Neutrophil (primary cell): ENCODE measurements around the gene RRBP1.
A peak's percentile ranks its signal among the peaks of the same experiment; 100 is the strongest.

Experiments
- H3K27ac ChIP-seq: fragments of 200-600 bp; sonication (generic); 2 replicates; pipeline ENCODE4 v1.5.1; 2016; ENCODE audit warnings: mild to moderate bottlenecking, moderate library complexity
- H3K27me3 ChIP-seq: fragments of 200-600 bp; sonication (generic); 2 replicates; pipeline ENCODE4 v1.6.0; 2016; ENCODE audit warnings: mild to moderate bottlenecking
- H3K36me3 ChIP-seq: fragments of 200-600 bp; sonication (generic); 2 replicates; pipeline ENCODE4 v1.5.1; 2017
- H3K4me1 ChIP-seq, 2 experiments: fragments of 200-600 bp in 1 of 2; sonication (generic) in 1 of 2; 1 replicate in 1 of 2; 2 replicates in 1 of 2; pipeline versions ENCODE4 v1.5.1 to v1.6.1; 2013 to 2016; ENCODE audit warnings: low read depth in 1 of 2, low read length in 1 of 2, mild to moderate bottlenecking in 1 of 2, moderate library complexity in 1 of 2; ENCODE audit not compliant: control insufficient read depth in 1 of 2, insufficient read depth in 1 of 2
- H3K4me3 ChIP-seq, 2 experiments: fragments of 200-600 bp in 1 of 2; sonication (generic) in 1 of 2; 1 replicate in 1 of 2; 2 replicates in 1 of 2; pipeline ENCODE4 v1.5.1; 2013 to 2016; ENCODE audit warnings: low read depth in 1 of 2, low read length in 1 of 2, mild to moderate bottlenecking in 1 of 2, moderate library complexity in 1 of 2
- H3K9me3 ChIP-seq: fragments of 200-600 bp; sonication (generic); 2 replicates; pipeline ENCODE4 v1.5.1; 2016
- CTCF ChIP-seq: fragments of 200-600 bp; sonication (generic); IDR thresholded peaks from 2 replicates; pipeline ENCODE4 v1.5.1; 2016; ENCODE audit warnings: antibody characterized with exemption

RRBP1 gene

GRCh38 chr20:17636523-17637412, 45.3 kb downstream of the RRBP1 start:
- peaks cover 8 to 10% of the 10 kb centered on the region in 2 experiments for H3K4me1 ChIP-seq

GRCh38 chr20:17635332-17636244, 46.5 kb downstream of the RRBP1 start:
- Histone ChIP-seq H3K27me3 (no peaks in the 10 kb centered on the region), H3K9me3 (no peaks in the 10 kb centered on the region), H3K4me1 (peaks cover 8 to 10% of the 10 kb centered on the region in 2 experiments), H3K27ac (peak overlapping the region; percentile 49), H3K36me3 (peaks cover 95% of the 10 kb centered on the region), H3K4me3 (no peak overlapping the region)
- TF ChIP-seq CTCF = no peak

More at GRCh38 chr20:17636523-17637412, 45.3 kb downstream of the RRBP1 start:
- no peaks in the 10 kb centered on the region for H3K27me3 ChIP-seq
- no peak overlapping the region for H3K4me3 ChIP-seq
- H3K27ac ChIP-seq = no peak overlapping the region
- no peak for TF ChIP-seq CTCF
- H3K9me3 ChIP-seq = no peaks in the 10 kb centered on the region
- H3K36me3 ChIP-seq = peaks cover 93% of the 10 kb centered on the region

GRCh38 chr20:17634661-17635331, 47.2 kb downstream of the RRBP1 start:
- Histone ChIP-seq H3K9me3 (no peaks in the 10 kb centered on the region), H3K36me3 (peaks cover 95% of the 10 kb centered on the region), H3K27ac (peak overlapping the region; percentile 49), H3K4me1 (peaks cover 8 to 10% of the 10 kb centered on the region in 2 experiments), H3K27me3 (no peaks in the 10 kb centered on the region), H3K4me3 (no peak overlapping the region)
- no peak for TF ChIP-seq CTCF

- Histone ChIP-seq H3K4me3 (no peak overlapping the region), H3K4me1 (peaks cover 8 to 10% of the 10 kb centered on the region in 2 experiments), H3K36me3 (peaks cover 97% of the 10 kb centered on the region), H3K9me3 (no peaks in the 10 kb centered on the region), H3K27ac (no peak overlapping the region), H3K27me3 (no peaks in the 10 kb centered on the region)
- TF ChIP-seq CTCF = no peak
Observed at GRCh38 chr20:17633850-17634500, 48.1 kb downstream of the RRBP1 start.
